Mesodermal cell (in vitro differentiated cells): Measurements from ENCODE around the gene MECR.

Source experiments
- H3K27ac ChIP-seq: 2 replicates; pipeline ENCODE4 v1.7.0; 2013; ENCODE audit warnings: mild to moderate bottlenecking, low read depth, low read length, moderate library complexity; ENCODE audit not compliant: severe bottlenecking
- H3K36me3 ChIP-seq: 2 replicates; pipeline ENCODE4 v1.7.1; 2013; ENCODE audit warnings: mild to moderate bottlenecking, low read length, moderate library complexity; ENCODE audit not compliant: control insufficient read depth, insufficient read depth
- H3K4me1 ChIP-seq: one replicate; pipeline ENCODE4 v1.7.1; 2013; ENCODE audit warnings: mild to moderate bottlenecking, low read length; ENCODE audit not compliant: insufficient read depth, control insufficient read depth, poor library complexity, severe bottlenecking
- H3K4me3 ChIP-seq: 2 replicates; pipeline ENCODE4 v1.7.0; 2013; ENCODE audit warnings: low read length, control low read depth, mild to moderate bottlenecking; ENCODE audit not compliant: insufficient read depth, poor library complexity, severe bottlenecking; ENCODE audit errors: extremely low read depth
- H3K9me3 ChIP-seq: 2 replicates; pipeline ENCODE4 v1.7.1; 2013; ENCODE audit warnings: mild to moderate bottlenecking, low read length, moderate library complexity; ENCODE audit not compliant: control insufficient read depth
- WGBS, 2 experiments: methylation state at CpG; one replicate each; pipeline ENCODE4 v1.1.5; 2013; ENCODE audit warnings: missing lambda C conversion rate in 2 of 2; ENCODE audit not compliant: insufficient coverage in 2 of 2; 5-methylcytosine and 5-hydroxymethylcytosine counted together

Gene MECR

DNA sequence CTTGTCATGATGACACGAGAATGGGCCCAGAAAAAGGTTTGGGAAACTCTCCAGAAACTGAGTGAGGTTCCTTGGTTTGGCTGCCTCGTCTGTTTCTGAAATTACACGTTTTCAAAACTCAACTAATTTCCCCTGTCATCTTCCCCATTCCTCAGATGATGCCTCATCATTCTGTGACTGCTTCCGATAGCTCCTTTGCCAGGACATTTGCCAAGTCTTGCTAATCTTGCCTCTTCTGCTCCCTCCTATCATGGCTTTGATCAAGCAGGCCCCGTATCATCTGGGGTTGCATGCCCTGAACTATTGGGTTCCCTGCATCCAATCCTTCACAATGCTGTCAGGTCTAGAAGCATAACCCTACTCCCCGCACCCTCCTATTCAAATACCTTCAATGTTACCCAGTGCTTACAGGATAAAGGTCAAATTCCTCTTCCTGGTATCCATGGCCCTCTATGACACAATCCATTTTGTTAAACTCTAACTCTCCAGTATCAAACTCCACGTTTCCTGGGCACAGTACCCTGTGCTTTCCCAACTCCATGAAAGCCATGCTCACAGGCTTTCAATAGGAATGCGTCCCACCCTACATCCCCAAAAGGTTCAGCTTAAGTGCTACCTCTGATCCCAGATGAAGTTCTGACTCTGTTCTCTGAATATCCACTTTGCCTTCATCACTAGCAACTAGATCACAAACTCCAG, 84.8 kb downstream of the MECR start:
- no peaks in the 10 kb centered on the region for H3K4me1 ChIP-seq
- H3K9me3 ChIP-seq: no peaks in the 10 kb centered on the region
- H3K4me3 ChIP-seq: no peak overlapping the region
- 82 to 85% methylated on average over 8 of the region's 8 CpGs for WGBS, 2 experiments
- H3K36me3 ChIP-seq: peaks cover 76% of the 10 kb centered on the region
- H3K27ac ChIP-seq: peak overlapping the region; percentile 23

DNA sequence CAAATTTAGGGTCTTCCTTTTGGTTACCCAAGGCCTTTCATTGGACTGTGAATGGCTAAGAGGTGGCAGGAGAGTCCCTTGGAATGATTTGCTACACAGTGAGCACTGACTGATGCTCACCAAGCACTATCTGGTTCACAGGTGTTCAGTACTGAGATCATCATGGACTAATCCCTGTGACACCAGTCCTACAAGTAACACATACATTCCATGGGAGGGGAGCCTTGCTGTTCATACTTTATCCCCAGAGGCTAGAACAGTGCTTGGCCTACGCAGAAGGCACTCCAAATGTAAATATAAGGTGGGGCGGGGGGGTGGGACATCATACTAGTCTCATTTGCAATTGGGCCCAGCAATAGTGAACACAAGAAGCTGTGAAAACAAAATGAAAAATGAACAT, 86.6 kb downstream of the MECR start:
- no peak overlapping the region for H3K4me3 ChIP-seq
- no peaks in the 10 kb centered on the region for H3K4me1 ChIP-seq
- H3K9me3 ChIP-seq: no peaks in the 10 kb centered on the region
- 100% methylated on average over 2 of the region's 2 CpGs; no CpG with 5 or more reads in 1 of the 2 experiments for WGBS, 2 experiments
- H3K36me3 ChIP-seq: peaks cover 59% of the 10 kb centered on the region
- no peak overlapping the region for H3K27ac ChIP-seq

DNA sequence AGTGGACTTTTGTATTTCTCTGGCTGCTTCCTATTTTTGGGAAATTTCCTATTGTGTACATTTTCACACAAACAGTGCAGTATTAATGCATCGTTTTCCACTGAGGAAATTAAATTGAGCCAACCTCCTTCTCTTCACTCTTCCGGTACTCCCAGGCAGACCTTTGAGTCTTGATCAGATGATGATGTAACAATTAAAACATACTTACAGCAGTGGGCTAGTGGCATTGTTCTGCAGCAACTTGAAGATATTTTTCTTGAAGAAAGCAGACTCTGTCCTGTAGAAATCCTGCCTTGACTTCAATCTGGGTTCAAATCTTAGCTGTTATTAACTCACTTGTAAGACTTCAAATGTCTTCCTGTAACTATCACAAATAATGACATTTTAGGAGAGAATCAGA, 88.0 kb downstream of the MECR start:
- Histone ChIP-seq H3K27ac (peak overlapping the region; percentile 29), H3K4me3 (no peak overlapping the region), H3K4me1 (no peaks in the 10 kb centered on the region), H3K9me3 (no peaks in the 10 kb centered on the region), H3K36me3 (peaks cover 44% of the 10 kb centered on the region)
- no CpG with 5 or more reads among the region's 2 CpGs for WGBS, 2 experiments
